22Rv1 (cell line): Measurements from ENCODE around the gene PTGR3.

Experiments used
- CTCF ChIP-seq: fragments of 450-650 bp; IDR thresholded peaks from 2 replicates; pipeline ENCODE4 v1.5.1; 2017; ENCODE audit warnings: mild to moderate bottlenecking
- ZFX ChIP-seq: fragments of 450-650 bp; IDR thresholded peaks from 2 replicates; pipeline ENCODE4 v1.6.1; 2017; ENCODE audit warnings: antibody characterized with exemption, borderline replicate concordance

GRCh38 chr18:75226956-75227316 lies 18.0 kb upstream of the PTGR3 start:
- no peak for TF ChIP-seq CTCF
- TF ChIP-seq ZFX, result no peak
